Activated CD4-positive, alpha-beta T cell treated with anti-CD3 and anti-CD28 coated beads for 36 hours (primary cell): ENCODE measurements around the gene CCNA2. TPM values are rescaled to one million over a fixed set of nuclear protein-coding genes. Genes with fewer than 3 reads are reported as not detected.
A peak's percentile ranks its signal among the peaks of the same experiment; 100 is the strongest.

Source experiments
- ATAC-seq: fragments of 200-7000 bp; cut with Tn5 transposase; one replicate; pipeline ENCODE4 v1.10.0; 2021; ENCODE audit warnings: mild to moderate bottlenecking, moderate library complexity
- CTCF ChIA-PET: fragments of 350-600 bp; sonication (Branson Sonifier 250); formaldehyde crosslinking; loops from one replicate; lab custom pipeline; 2021; ENCODE audit warnings: antibody characterized with exemption; lab: Charles Lee
- POLR2A ChIA-PET: fragments of 350-600 bp; sonication (Branson Sonifier 250); formaldehyde crosslinking; loops from one replicate; lab custom pipeline; 2021; ENCODE audit warnings: antibody characterized with exemption, inconsistent platforms; lab: Charles Lee
- DNase-seq: peaks from one replicate; pipeline ENCODE4 v3.0.0-alpha.2; 2020
- H3K27ac Mint-ChIP-seq: one replicate; pipeline ENCODE4 v1.8.0; 2021; ENCODE audit warnings: mixed read lengths
- H3K27me3 Mint-ChIP-seq: one replicate; pipeline ENCODE4 v1.8.0; 2021; ENCODE audit warnings: mixed read lengths
- H3K36me3 Mint-ChIP-seq: one replicate; pipeline ENCODE4 v1.8.0; 2021; ENCODE audit warnings: low read depth, mixed read lengths
- H3K4me1 Mint-ChIP-seq: one replicate; pipeline ENCODE4 v1.8.0; 2021; ENCODE audit warnings: mixed read lengths
- H3K4me3 Mint-ChIP-seq: one replicate; pipeline ENCODE4 v1.8.0; 2021; ENCODE audit warnings: mild to moderate bottlenecking, moderate library complexity, mixed read lengths
- H3K9me3 Mint-ChIP-seq: one replicate; pipeline ENCODE4 v1.8.0; 2021; ENCODE audit warnings: low read depth, mixed read lengths
- intact Hi-C, 2 experiments: fragments of 100-400 bp; cut with DNase I in 1 of 2; cut with micrococcal nuclease in 1 of 2; formaldehyde crosslinking; loops; one replicate each; pipeline versions ENCODE4 v1.14.2 to v1.15.1; 2022 to 2024; cut with DNase I, micrococcal nuclease
- total RNA-seq, 2 experiments: library from RNA; stranded (reverse); gene quantifications; one replicate each; pipeline ENCODE4 v1.2.3, GENCODE V29; 2021

Gene CCNA2
- total RNA-seq, 2 experiments from 2014 or later, result 113 to 118 TPM

- H3K9me3 Mint-ChIP-seq, result no peaks in the 10 kb centered on the region
- ChIA-PET POLR2A (no interaction called here), CTCF (no interaction called here)
- H3K4me3 Mint-ChIP-seq, result no peak overlapping the region
- ATAC-seq (no peak), DNase-seq (no peak)
- no peaks in the 10 kb centered on the region for H3K36me3 Mint-ChIP-seq
- H3K27me3 Mint-ChIP-seq, result peaks cover 14% of the 10 kb centered on the region
- H3K4me1 Mint-ChIP-seq, result peaks cover 15% of the 10 kb centered on the region
- intact Hi-C loops, result no loop called here
- no peak overlapping the region for H3K27ac Mint-ChIP-seq
Measured at GRCh38 chr4:121791481-121791880, 32.2 kb downstream of the CCNA2 start.

DNA sequence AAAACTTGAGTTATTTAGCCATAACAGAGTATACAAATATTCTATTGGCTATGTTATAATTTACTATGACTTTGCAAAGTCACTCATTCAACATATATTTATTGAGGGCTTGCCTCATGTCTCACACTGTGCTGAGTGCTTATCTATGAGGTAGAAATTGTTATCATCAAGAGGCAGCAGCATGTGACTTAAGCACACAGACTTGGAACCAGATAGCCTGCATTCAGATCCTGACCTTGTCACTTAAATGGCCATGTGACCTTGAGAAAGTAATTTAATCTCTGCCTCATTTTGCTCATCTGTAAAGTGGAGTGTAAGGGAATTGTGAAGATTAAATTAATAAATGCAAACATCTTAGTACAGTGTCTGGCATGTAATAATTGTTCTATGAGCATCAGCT lies 32.7 kb downstream of the CCNA2 start:
- H3K9me3 Mint-ChIP-seq, result no peaks in the 10 kb centered on the region
- DNase-seq, result no peak
- no peak overlapping the region for H3K27ac Mint-ChIP-seq
- no peak for ATAC-seq
- ChIA-PET CTCF (interaction anchor here (1.0 kb wide), 1 partner anchor 13 kb away, joined by 3 read pairs; no protein-coding TSS in a partner anchor), POLR2A (no interaction called here)
- H3K4me1 Mint-ChIP-seq, result peaks cover 14% of the 10 kb centered on the region
- no peak overlapping the region for H3K4me3 Mint-ChIP-seq
- intact Hi-C loops, result no loop called here
- H3K27me3 Mint-ChIP-seq, result peaks cover 14% of the 10 kb centered on the region
- no peaks in the 10 kb centered on the region for H3K36me3 Mint-ChIP-seq

- Mint-ChIP-seq H3K9me3 (no peaks in the 10 kb centered on the region), H3K27me3 (peaks cover 17% of the 10 kb centered on the region), H3K36me3 (no peaks in the 10 kb centered on the region), H3K27ac (no peak overlapping the region), H3K4me1 (peaks cover 9% of the 10 kb centered on the region), H3K4me3 (no peak overlapping the region)
- ATAC-seq (no peak), DNase-seq (no peak)
- CTCF ChIA-PET, result interaction anchor here (0.6 to 1.0 kb wide), 4 partner anchors 12 to 173 kb away, joined by 3 to 5 read pairs (median 4); no protein-coding TSS in a partner anchor
- intact Hi-C loops, result no loop called here
- POLR2A ChIA-PET, result no interaction called here
Measured at GRCh38 chr4:121789960-121790829, 33.5 kb downstream of the CCNA2 start.

DNA sequence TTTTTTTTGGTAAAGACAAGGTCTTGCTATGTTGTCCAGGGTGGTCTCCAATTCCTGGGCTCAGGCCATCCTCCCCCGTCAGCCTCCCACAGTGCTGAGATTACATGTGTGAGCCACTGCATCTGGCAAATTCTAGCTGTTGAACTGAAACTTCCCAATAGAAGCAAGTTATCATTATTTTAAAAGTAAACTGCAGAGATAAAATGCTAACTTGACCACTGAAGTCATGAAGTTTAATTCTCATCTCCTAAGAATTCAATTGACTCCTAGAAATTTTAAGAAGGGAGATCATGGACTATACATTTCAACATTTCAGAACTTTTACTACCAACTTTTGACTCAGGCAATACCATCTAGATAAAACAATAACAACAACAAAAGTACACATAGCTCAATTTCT lies 34.2 kb downstream of the CCNA2 start:
- intact Hi-C loops, result no loop called here
- Mint-ChIP-seq H3K4me3 (no peak overlapping the region), H3K4me1 (peaks cover 9% of the 10 kb centered on the region), H3K9me3 (peaks cover under 1% of the 10 kb centered on the region), H3K27ac (no peak overlapping the region), H3K36me3 (no peaks in the 10 kb centered on the region), H3K27me3 (peaks cover 23% of the 10 kb centered on the region)
- no peak for DNase-seq
- CTCF ChIA-PET, result interaction anchor here (0.6 to 0.9 kb wide), 3 partner anchors 12 to 174 kb away, joined by 3 to 5 read pairs (median 4); no protein-coding TSS in a partner anchor
- POLR2A ChIA-PET, result no interaction called here
- no peak for ATAC-seq

GRCh38 chr4:121788896-121789295 lies 34.8 kb downstream of the CCNA2 start:
- peak; percentile 63 for ATAC-seq
- intact Hi-C loops, result no loop called here
- peaks cover 3% of the 10 kb centered on the region for H3K9me3 Mint-ChIP-seq
- H3K4me1 Mint-ChIP-seq, result peaks cover 9% of the 10 kb centered on the region
- H3K27me3 Mint-ChIP-seq, result peaks cover 26% of the 10 kb centered on the region
- DNase-seq, result no peak
- H3K27ac Mint-ChIP-seq, result no peak overlapping the region
- no peaks in the 10 kb centered on the region for H3K36me3 Mint-ChIP-seq
- H3K4me3 Mint-ChIP-seq, result no peak overlapping the region
- ChIA-PET CTCF (no interaction called here), POLR2A (no interaction called here)

DNA sequence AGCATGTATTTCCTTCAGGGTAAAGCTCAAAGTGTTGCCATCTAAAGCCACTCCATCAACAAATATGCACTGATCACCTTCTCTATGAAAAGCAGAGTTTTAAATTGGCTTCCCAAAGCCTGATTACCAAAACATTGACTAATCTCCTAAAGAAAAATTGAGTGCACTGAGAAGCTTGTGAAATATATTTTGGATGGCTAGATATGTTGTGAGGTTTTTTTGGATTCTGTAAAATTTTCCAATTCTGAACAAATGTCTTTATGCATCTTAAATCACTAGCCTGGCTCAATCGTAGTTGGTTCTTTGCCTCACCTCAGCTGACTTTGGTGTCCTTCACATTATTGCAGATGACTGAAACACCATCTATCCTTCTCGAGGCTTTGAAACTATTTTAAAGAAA lies 37.5 kb downstream of the CCNA2 start:
- peaks cover 9% of the 10 kb centered on the region for H3K4me1 Mint-ChIP-seq
- POLR2A ChIA-PET, result no interaction called here
- H3K9me3 Mint-ChIP-seq, result peaks cover 3% of the 10 kb centered on the region
- peaks cover 35% of the 10 kb centered on the region for H3K27me3 Mint-ChIP-seq
- H3K4me3 Mint-ChIP-seq, result no peak overlapping the region
- intact Hi-C loops, result no loop called here
- no peak overlapping the region for H3K27ac Mint-ChIP-seq
- H3K36me3 Mint-ChIP-seq, result no peaks in the 10 kb centered on the region
- DNase-seq (no peak), ATAC-seq (no peak)
- CTCF ChIA-PET, result no interaction called here

DNA sequence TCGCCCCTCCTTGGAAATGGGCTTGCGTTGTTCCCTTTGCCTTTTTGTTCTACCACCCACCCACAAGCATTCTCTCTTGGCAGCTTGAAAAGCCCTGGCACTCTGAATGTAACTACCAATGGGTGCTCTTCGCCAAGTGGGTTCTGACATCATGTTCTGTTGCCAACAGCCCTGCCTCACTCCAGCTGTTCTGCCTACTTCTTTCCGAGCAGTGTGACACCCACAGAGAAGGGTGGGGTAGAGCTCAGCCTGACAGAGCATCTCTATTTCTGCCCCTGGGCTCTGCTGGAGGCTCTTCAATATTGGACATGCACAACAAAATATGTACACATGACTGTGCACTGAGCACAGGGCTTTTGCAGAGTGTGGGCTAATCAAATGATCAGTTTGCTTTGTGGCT lies 38.2 kb downstream of the CCNA2 start:
- Mint-ChIP-seq H3K9me3 (peaks cover 3% of the 10 kb centered on the region), H3K4me1 (peaks cover 8% of the 10 kb centered on the region), H3K36me3 (no peaks in the 10 kb centered on the region), H3K27ac (no peak overlapping the region), H3K4me3 (no peak overlapping the region), H3K27me3 (peaks cover 38% of the 10 kb centered on the region)
- ATAC-seq, result no peak
- intact Hi-C loops, result no loop called here
- POLR2A ChIA-PET, result no interaction called here
- no peak for DNase-seq
- CTCF ChIA-PET, result no interaction called here

DNA sequence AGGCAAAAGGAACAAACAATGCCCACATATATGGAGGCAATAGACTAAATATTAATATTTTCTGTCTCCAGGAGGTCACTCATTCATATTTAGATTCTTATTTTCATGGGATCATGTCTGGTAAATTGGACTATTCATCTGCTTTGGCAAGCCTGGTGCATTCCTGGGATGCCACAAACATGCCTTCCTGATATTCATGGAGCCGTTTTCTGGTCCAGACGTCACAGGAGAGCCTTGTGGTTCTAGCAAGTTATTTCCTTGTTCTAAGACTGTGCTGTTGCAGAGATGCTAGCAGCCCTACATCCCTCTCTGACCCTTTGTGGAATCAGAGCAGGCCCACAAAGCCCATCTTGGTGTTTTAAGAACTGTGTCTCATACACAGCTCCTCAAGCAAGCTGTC lies 38.7 kb downstream of the CCNA2 start:
- no peak overlapping the region for H3K27ac Mint-ChIP-seq
- ChIA-PET CTCF (no interaction called here), POLR2A (no interaction called here)
- H3K9me3 Mint-ChIP-seq, result peaks cover 3% of the 10 kb centered on the region
- DNase-seq (no peak), ATAC-seq (no peak)
- peaks cover 7% of the 10 kb centered on the region for H3K4me1 Mint-ChIP-seq
- no peaks in the 10 kb centered on the region for H3K36me3 Mint-ChIP-seq
- H3K27me3 Mint-ChIP-seq, result peaks cover 39% of the 10 kb centered on the region
- intact Hi-C loops, result no loop called here
- H3K4me3 Mint-ChIP-seq, result no peak overlapping the region

DNA sequence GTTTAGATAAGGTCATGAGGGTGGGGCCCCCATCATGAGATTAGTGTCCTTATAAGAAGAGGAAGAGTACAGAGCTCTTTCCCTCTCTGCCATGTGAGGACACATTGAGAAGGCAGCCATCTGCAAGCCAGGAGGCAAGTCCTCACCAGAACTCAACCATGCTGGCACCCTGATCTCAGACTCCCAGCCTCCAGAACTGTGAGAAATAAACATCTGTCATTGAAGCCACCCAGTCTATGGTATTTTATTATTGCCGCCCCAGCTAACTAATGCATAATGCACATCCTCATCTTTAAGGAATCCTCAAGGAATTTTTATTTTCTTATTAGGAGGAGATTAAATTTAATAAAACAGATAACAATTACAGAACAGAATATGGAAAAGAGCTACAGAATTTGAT lies 39.3 kb downstream of the CCNA2 start:
- H3K27me3 Mint-ChIP-seq, result peaks cover 41% of the 10 kb centered on the region
- no peaks in the 10 kb centered on the region for H3K36me3 Mint-ChIP-seq
- ChIA-PET POLR2A (no interaction called here), CTCF (no interaction called here)
- intact Hi-C loops, result no loop called here
- no peak for DNase-seq
- no peak overlapping the region for H3K4me3 Mint-ChIP-seq
- peaks cover 7% of the 10 kb centered on the region for H3K4me1 Mint-ChIP-seq
- no peak overlapping the region for H3K27ac Mint-ChIP-seq
- peaks cover 3% of the 10 kb centered on the region for H3K9me3 Mint-ChIP-seq
- no peak for ATAC-seq

GRCh38 chr4:121783210-121783609 lies 40.5 kb downstream of the CCNA2 start:
- no peak for ATAC-seq
- CTCF ChIA-PET, result no interaction called here
- Mint-ChIP-seq H3K9me3 (peaks cover 3% of the 10 kb centered on the region), H3K4me1 (no peaks in the 10 kb centered on the region), H3K27ac (no peak overlapping the region), H3K27me3 (peaks cover 37% of the 10 kb centered on the region), H3K36me3 (no peaks in the 10 kb centered on the region), H3K4me3 (no peak overlapping the region)
- DNase-seq, result no peak
- POLR2A ChIA-PET, result no interaction called here
- intact Hi-C loops, result no loop called here

DNA sequence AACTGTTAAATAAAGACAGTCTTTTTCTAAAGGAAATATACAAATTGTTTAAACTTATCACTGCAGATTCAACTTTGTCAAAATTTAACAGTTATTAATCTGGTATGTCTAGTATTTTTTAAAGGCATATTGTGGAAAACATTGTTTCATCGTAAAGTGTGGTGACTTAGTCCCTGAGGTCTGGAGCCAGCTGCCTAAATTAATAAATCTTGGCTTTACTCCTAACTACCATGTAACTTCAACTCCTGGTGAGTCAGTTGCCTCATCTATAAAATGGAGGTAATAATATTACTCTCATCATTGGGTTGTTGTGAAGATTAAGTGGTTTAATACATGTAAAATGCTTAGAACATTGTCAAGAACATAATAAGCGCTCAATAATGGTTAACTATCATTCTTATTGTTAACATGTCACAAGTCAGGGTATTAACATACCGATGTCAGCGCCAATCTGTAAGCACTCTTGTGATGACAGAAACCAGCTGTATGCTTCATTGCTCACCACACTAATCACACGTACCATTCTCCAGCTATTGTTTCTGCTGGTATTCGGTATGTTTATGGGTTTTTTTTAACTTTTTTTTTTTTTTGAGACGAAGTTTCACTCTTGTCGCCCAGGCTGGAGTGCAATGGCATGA lies 44.6 kb downstream of the CCNA2 start:
- ChIA-PET POLR2A (no interaction called here), CTCF (no interaction called here)
- Mint-ChIP-seq H3K27ac (no peak overlapping the region), H3K4me1 (no peaks in the 10 kb centered on the region), H3K4me3 (no peak overlapping the region), H3K36me3 (no peaks in the 10 kb centered on the region), H3K9me3 (no peaks in the 10 kb centered on the region), H3K27me3 (peaks cover 22% of the 10 kb centered on the region)
- DNase-seq (no peak), ATAC-seq (no peak)
- intact Hi-C loops, result no loop called here

- ChIA-PET CTCF (interaction anchor here (1.4 to 1.8 kb wide), 2 partner anchors 12 to 13 kb away, joined by 3 to 5 read pairs; no protein-coding TSS in a partner anchor), POLR2A (interaction anchor here (0.5 kb wide), 1 partner anchor 30 kb away, joined by 3 read pairs; no protein-coding TSS in a partner anchor)
- ATAC-seq, result no peak
- H3K36me3 Mint-ChIP-seq, result no peaks in the 10 kb centered on the region
- H3K27me3 Mint-ChIP-seq, result peaks cover 13% of the 10 kb centered on the region
- H3K4me3 Mint-ChIP-seq, result no peak overlapping the region
- no peaks in the 10 kb centered on the region for H3K4me1 Mint-ChIP-seq
- no peak overlapping the region for H3K27ac Mint-ChIP-seq
- H3K9me3 Mint-ChIP-seq, result no peaks in the 10 kb centered on the region
- intact Hi-C loops, result no loop called here
- no peak for DNase-seq
Measured at GRCh38 chr4:121777625-121778024, 46.1 kb downstream of the CCNA2 start.
